GM12878 (cell line): ENCODE measurements around the gene ADGRV1. TPM values are rescaled to one million over a fixed set of nuclear protein-coding genes. Genes with fewer than 3 reads are reported as not detected.

Experiments
- ATAC-seq: fragments of 200-7000 bp; cut with Tn5 transposase; 3 replicates; pipeline ENCODE4 v1.9.1; 2020; ENCODE audit warnings: mild to moderate bottlenecking, moderate library complexity
- BruUV-seq: library from RNA; stranded (reverse); fragments of 400-500 nt; replicated peaks from 2 replicates; lab custom pipeline; 2021; lab: Mats Ljungman, UMichigan
- CTCF ChIA-PET: fragments of 300-600 bp; sonication (Branson Sonifier 250); formaldehyde crosslinking; extraction: SDS; loops from one replicate; lab custom pipeline; 2021; ENCODE audit warnings: inconsistent platforms; lab: Yijun Ruan, JAX
- POLR2A ChIA-PET: fragments of 350-600 bp; formaldehyde crosslinking; extraction: SDS; loops from one replicate; lab custom pipeline; 2021; ENCODE audit warnings: inconsistent platforms; lab: Charles Lee
- RAD21 ChIA-PET: fragments of 300-600 bp; sonication (Branson Sonifier 250); formaldehyde crosslinking; loops from one replicate; lab custom pipeline; 2023; ENCODE audit warnings: antibody characterized with exemption; ENCODE audit not compliant: unreplicated experiment; lab: Charles Lee
- SMC1A ChIA-PET: fragments of 300-600 bp; sonication (Branson Sonifier 250); formaldehyde crosslinking; loops from one replicate; lab custom pipeline; 2023; ENCODE audit not compliant: unreplicated experiment, uncharacterized antibody; lab: Charles Lee
- DNase-seq: peaks from one replicate; pipeline ENCODE4 v3.0.0-alpha.2; 2011; ENCODE audit warnings: low read depth, low spot score
- FAIRE-seq: peaks from 3 replicates; lab custom pipeline; 2011; peaks lifted over from hg19 to GRCh38; lab: Jason Lieb, UNC
- H2AFZ ChIP-seq: 2 replicates; pipeline ENCODE4 v1.6.0; 2011; ENCODE audit warnings: low read depth, low read length, control low read depth; ENCODE audit not compliant: control insufficient read depth
- H3K27ac ChIP-seq: 2 replicates; pipeline ENCODE4 v1.5.1; 2011; ENCODE audit warnings: control low read depth; ENCODE audit not compliant: control insufficient read depth, insufficient read depth
- H3K27me3 ChIP-seq, 2 experiments: replicated peaks in 1 of 2; 2 replicates each; pipeline versions ENCODE4 v1.6.0 to v1.6.1; 2011; ENCODE audit warnings: low read length in 1 of 2; ENCODE audit not compliant: control insufficient read depth in 2 of 2, insufficient read depth in 2 of 2
- H3K36me3 ChIP-seq, 2 experiments: 2 replicates each; pipeline ENCODE4 v1.5.1; 2011; ENCODE audit warnings: low read length in 1 of 2; ENCODE audit not compliant: control insufficient read depth in 2 of 2, insufficient read depth in 2 of 2
- H3K4me1 ChIP-seq: 2 replicates; pipeline ENCODE4 v1.6.1; 2011; ENCODE audit warnings: mild to moderate bottlenecking, low read length, moderate library complexity, mixed read lengths; ENCODE audit not compliant: control insufficient read depth, insufficient read depth
- H3K4me2 ChIP-seq: 2 replicates; pipeline ENCODE4 v1.6.0; 2011; ENCODE audit warnings: control low read depth; ENCODE audit not compliant: control insufficient read depth, insufficient read depth
- H3K4me3 ChIP-seq: fragments of 200-600 bp; sonication (generic); 2 replicates; pipeline ENCODE4 v1.5.1; 2016
- H3K79me2 ChIP-seq: 2 replicates; pipeline ENCODE4 v1.6.0; 2011; ENCODE audit warnings: low read length; ENCODE audit not compliant: control insufficient read depth, insufficient read depth
- H3K9ac ChIP-seq: 2 replicates; pipeline ENCODE4 v1.8.0; 2011; ENCODE audit warnings: low read length, control low read depth, mixed read lengths; ENCODE audit not compliant: control insufficient read depth, insufficient read depth
- H3K9me3 ChIP-seq: replicated peaks from 3 replicates; pipeline ENCODE4 v1.5.1; 2011; ENCODE audit warnings: mild to moderate bottlenecking, low read length; ENCODE audit not compliant: control insufficient read depth, insufficient read depth
- H4K20me1 ChIP-seq: 2 replicates; pipeline ENCODE4 v1.6.0; 2011; ENCODE audit not compliant: control insufficient read depth, insufficient read depth
- BRCA1 ChIP-seq: IDR thresholded peaks from 2 replicates; pipeline ENCODE4 v1.6.1; 2011; ENCODE audit warnings: low read depth, low read length, improper control_type of control experiment
- EGR1 ChIP-seq, 2 experiments: IDR thresholded peaks; 1 replicate in 1 of 2; 2 replicates in 1 of 2; pipeline ENCODE4 v1.6.1; 2011 to 2012; ENCODE audit warnings: low read depth in 2 of 2, low read length in 2 of 2, borderline replicate concordance in 1 of 2, mild to moderate bottlenecking in 1 of 2, moderate library complexity in 1 of 2
- HCFC1 ChIP-seq: fragments of 150-350 bp; IDR thresholded peaks from 2 replicates; pipeline ENCODE4 v1.6.1; 2014; ENCODE audit warnings: low read length
- IRF4 ChIP-seq: IDR thresholded peaks from 2 replicates; pipeline ENCODE4 v1.6.1; 2011; ENCODE audit warnings: low read depth, low read length
- KLF5 ChIP-seq: fragments of 450-650 bp; IDR thresholded peaks from 2 replicates; pipeline ENCODE4 v1.6.1; 2014; ENCODE audit warnings: mild to moderate bottlenecking; ENCODE audit not compliant: partially characterized antibody
- NFIC ChIP-seq: IDR thresholded peaks from 2 replicates; pipeline ENCODE4 v1.6.1; 2012; ENCODE audit warnings: low read depth, mild to moderate bottlenecking, inconsistent platforms, low read length, moderate library complexity
- NKRF ChIP-seq: fragments of 450-650 bp; conservative IDR thresholded peaks from 2 replicates; pipeline ENCODE4 v1.6.1; 2017; ENCODE audit warnings: mild to moderate bottlenecking, moderate library complexity
- POLR2AphosphoS2 ChIP-seq: IDR thresholded peaks from 2 replicates; pipeline ENCODE4 v1.6.1; 2011; ENCODE audit warnings: low read depth, mild to moderate bottlenecking, low read length, improper control_type of control experiment, moderate library complexity
- SIX5 ChIP-seq: IDR thresholded peaks from 2 replicates; pipeline ENCODE4 v1.6.1; 2011; ENCODE audit warnings: mild to moderate bottlenecking, low read depth, low read length, moderate library complexity; ENCODE audit not compliant: severe bottlenecking
- SMAD5 ChIP-seq: IDR thresholded peaks from 2 replicates; pipeline ENCODE4 v1.6.1; 2016; ENCODE audit warnings: antibody characterized with exemption, low read depth
- STAT1 ChIP-seq: fragments of 450-650 bp; conservative IDR thresholded peaks from 2 replicates; pipeline ENCODE4 v1.6.1; 2014; ENCODE audit warnings: antibody characterized with exemption, mild to moderate bottlenecking
- TCF12 ChIP-seq: IDR thresholded peaks from 2 replicates; pipeline ENCODE4 v1.6.1; 2011; ENCODE audit warnings: low read depth, mild to moderate bottlenecking, low read length
- YY1 ChIP-seq: IDR thresholded peaks from 2 replicates; pipeline ENCODE4 v1.6.1; 2011; ENCODE audit warnings: low read depth, mild to moderate bottlenecking, low read length
- ZNF217 ChIP-seq: fragments of 450-650 bp; IDR thresholded peaks from 2 replicates; pipeline ENCODE4 v1.6.1; 2017; ENCODE audit warnings: antibody characterized with exemption, mild to moderate bottlenecking
- ZNF24 ChIP-seq: fragments of 450-650 bp; IDR thresholded peaks from 2 replicates; pipeline ENCODE4 v1.6.1; 2017; ENCODE audit warnings: antibody characterized with exemption, mild to moderate bottlenecking
- ZNF384 ChIP-seq: IDR thresholded peaks from 2 replicates; pipeline ENCODE4 v1.6.1; 2012; ENCODE audit warnings: low read depth, mild to moderate bottlenecking, low read length, improper control_type of control experiment, borderline replicate concordance
- WGBS: methylation state at CpG from one replicate; pipeline ENCODE4 v1.1.6; 2016; ENCODE audit warnings: low lambda C conversion rate; ENCODE audit not compliant: insufficient replicate concordance, insufficient coverage; ENCODE audit errors: missing lambda C conversion rate; 5-methylcytosine and 5-hydroxymethylcytosine counted together
- in situ Hi-C: fragments of 300-500 bp; cut with MboI; formaldehyde crosslinking; loops from 9 replicates; pipeline ENCODE4 v1.14.3; 2018; ENCODE audit warnings: mixed read lengths
- intact Hi-C: fragments of 100-400 bp; cut with micrococcal nuclease; formaldehyde crosslinking; loops from one replicate; pipeline ENCODE4 v1.14.2; 2022; ENCODE audit not compliant: unreplicated experiment
- polyA plus RNA-seq, 11 experiments: library from polyadenylated mRNA; depleted of rRNA in 4 of 11; unstranded in 6 of 11; stranded (reverse) in 5 of 11; fragments of >200 nt; fragmentation: Nextera tagmentation in 4 of 11; fragmentation: Illumina TruSeq in 1 of 11; extraction: Ambion mirVana in 4 of 11; extraction: Trizol in 1 of 11; gene quantifications; 1 replicate in 1 of 11; 2 replicates in 10 of 11; pipeline versions ENCODE4 v1.2.1 to v1.2.3, GENCODE V29; 2011 to 2016; ENCODE audit warnings: inconsistent platforms in 2 of 11, missing spikeins in 2 of 11, low read depth in 1 of 11
- total RNA-seq, 4 experiments: library from RNA; depleted of rRNA in 3 of 4; stranded (reverse); fragments of >200 nt in 3 of 4; fragmentation: Illumina TruSeq in 1 of 4; extraction: Trizol in 1 of 4; gene quantifications; 2 replicates each; pipeline versions ENCODE4 v1.2.1 to v1.2.3, GENCODE V29; 2013 to 2021

Gene ADGRV1
- total and polyA plus RNA-seq, 10 of the 15 experiments (the other 5 are each of a cell fraction or from before 2014, with no cell fraction given): 0.04 to 8.1 (median 0.16) TPM; not detected in 1

- FAIRE-seq (no peak), DNase-seq (no peak), ATAC-seq (no peak)
- Histone ChIP-seq H2AFZ (no peak overlapping the region), H3K9ac (no peak overlapping the region), H3K9me3 (no peaks in the 10 kb centered on the region), H3K27ac (no peak overlapping the region), H3K27me3 (no peaks in the 10 kb centered on the region), H3K79me2 (no peaks in the 10 kb centered on the region), H3K36me3 (no peaks in the 10 kb centered on the region), H3K4me2 (no peak overlapping the region), H3K4me3 (no peak overlapping the region), H3K4me1 (peaks cover 22% of the 10 kb centered on the region), H4K20me1 (no peaks in the 10 kb centered on the region)
- no peak for TF ChIP-seq BRCA1
- no peak for TF ChIP-seq NFIC
- no peak for TF ChIP-seq HCFC1
- TF ChIP-seq SMAD5: no peak
- TF ChIP-seq SIX5: no peak
- no peak for TF ChIP-seq KLF5
- no peak for TF ChIP-seq NKRF
- no peak for TF ChIP-seq ZNF384
- TF ChIP-seq TCF12: no peak
- TF ChIP-seq ZNF217: no peak
- TF ChIP-seq POLR2AphosphoS2: no peak
- no peak for TF ChIP-seq EGR1 (IDR thresholded peaks at IDR 0.05; ENCODE audit: borderline replicate concordance in 1 of 2, low read depth in 2 of 2, low read length in 2 of 2)
- no peak for TF ChIP-seq STAT1
- TF ChIP-seq YY1: no peak
- no peak for TF ChIP-seq ZNF24
- TF ChIP-seq IRF4: no peak
- ChIA-PET POLR2A (no interaction called here), SMC1A (no interaction called here), RAD21 (no interaction called here), CTCF (interaction anchor here (0.8 kb wide), 1 partner anchor 16 kb away, joined by 3 read pairs; no protein-coding TSS in a partner anchor)
- BruUV-seq: no TSS peak
- in situ Hi-C loops: no loop called here
- intact Hi-C loops: no loop called here
- 100% methylated on average over 3 of the region's 3 CpGs for WGBS
These were observed 607.6 kb downstream of the ADGRV1 start for GRCh38 chr5:91166059-91166807.
